Upper lobe of left lung (tissue), 6 donors: ENCODE data around the gene PPFIA2. TPM values are rescaled to one million over a fixed set of nuclear protein-coding genes. Genes with fewer than 3 reads are reported as not detected.

ENCODE experiments used
- ATAC-seq, 2 donors: fragments of 200-7000 bp; cut with Tn5 transposase; one replicate each; pipeline ENCODE4 v1.9.1; 2022; ENCODE audit warnings: mild to moderate bottlenecking in 2 of 2, moderate library complexity in 2 of 2; ENCODE audit not compliant: low FRiP score in 2 of 2
- DNase-seq, 2 donors: peaks; one replicate each; pipeline ENCODE4 v3.0.0-alpha.2; 2019 to 2020
- H3K27ac ChIP-seq, 4 donors: fragments of 200-600 bp; sonication (generic); one replicate each; pipeline ENCODE4 v1.5.1; 2016 to 2019
- H3K27me3 ChIP-seq, 4 donors: fragments of 200-600 bp; sonication (generic); one replicate each; pipeline ENCODE4 v1.5.1; 2017 to 2019
- H3K36me3 ChIP-seq, 4 donors: fragments of 200-600 bp; sonication (generic); one replicate each; pipeline ENCODE4 v1.5.1; 2016 to 2019
- H3K4me1 ChIP-seq, 4 donors: fragments of 200-600 bp; sonication (generic); one replicate each; pipeline ENCODE4 v1.5.1; 2018 to 2019
- H3K4me3 ChIP-seq, 4 donors: fragments of 200-600 bp; sonication (generic); one replicate each; pipeline ENCODE4 v1.5.1; 2017 to 2019; ENCODE audit warnings: mild to moderate bottlenecking in 2 of 4, moderate library complexity in 1 of 4
- H3K9me3 ChIP-seq, 4 donors: fragments of 200-600 bp; sonication (generic); one replicate each; pipeline ENCODE4 v1.5.1; 2018 to 2019
- EP300 ChIP-seq, 4 donors: sonication (generic); formaldehyde crosslinking; IDR thresholded peaks; one replicate each; pipeline ENCODE4 v1.5.1; 2017; ENCODE audit warnings: antibody characterized with exemption in 4 of 4, control low read depth in 2 of 4
- POLR2A ChIP-seq, 4 donors: fragments of 450-650 bp; IDR thresholded peaks; one replicate each; pipeline ENCODE4 v1.5.1; 2016 to 2017; ENCODE audit warnings: antibody characterized with exemption in 4 of 4, mild to moderate bottlenecking in 2 of 4
- POLR2AphosphoS5 ChIP-seq, 2 donors: sonication (generic); formaldehyde crosslinking; IDR thresholded peaks; one replicate each; pipeline ENCODE4 v1.5.1; 2017; ENCODE audit warnings: antibody characterized with exemption in 2 of 2
- WGBS, 2 donors: methylation state at CpG; one replicate each; pipeline ENCODE4 v1.1.5; 2017 to 2018; 5-methylcytosine and 5-hydroxymethylcytosine counted together
- total RNA-seq, 6 donors: library from RNA; depleted of rRNA in 4 of 6; stranded (reverse); fragments of >200 nt in 4 of 6; gene quantifications; one replicate each; pipeline versions ENCODE4 v1.1.0 to v1.2.1, GENCODE V29; 2016 to 2021
- TF ChIP-seq, protein P1 (sequence below), 6 experiments: fragments of 450-650 bp in 4 of 6; fragments of 200-600 bp in 2 of 6; sonication (generic) in 2 of 6; IDR thresholded peaks; one replicate each; pipeline ENCODE4 v1.5.1; 2016 to 2019; ENCODE audit warnings: antibody characterized with exemption in 6 of 6
- donor health status: DM: no; HTN: no; CAD: no; lungs with moderate emphysema.
- donor health status: DM: no; HTN: yes; CAD: no; lungs with severe emphysema.

The PPFIA2 gene
- total RNA-seq, 6 donors from 2014 or later: 1.3 to 7.3 (median 2.6) TPM

GRCh38 chr12:81518638-81519037 is 240.5 kb downstream of the PPFIA2 start:
- no peaks in the 10 kb centered on the region for H3K27me3 ChIP-seq
- no peak overlapping the region for H3K27ac ChIP-seq
- 66 to 76% methylated on average over 1 of the region's 1 CpG for WGBS, 2 donors
- TF ChIP-seq EP300 (IDR thresholded peaks at IDR 0.05) (no peak), POLR2A (IDR thresholded peaks at IDR 0.05) (no peak), POLR2AphosphoS5 (IDR thresholded peaks at IDR 0.05) (no peak)
- TF ChIP-seq, protein P1, sequence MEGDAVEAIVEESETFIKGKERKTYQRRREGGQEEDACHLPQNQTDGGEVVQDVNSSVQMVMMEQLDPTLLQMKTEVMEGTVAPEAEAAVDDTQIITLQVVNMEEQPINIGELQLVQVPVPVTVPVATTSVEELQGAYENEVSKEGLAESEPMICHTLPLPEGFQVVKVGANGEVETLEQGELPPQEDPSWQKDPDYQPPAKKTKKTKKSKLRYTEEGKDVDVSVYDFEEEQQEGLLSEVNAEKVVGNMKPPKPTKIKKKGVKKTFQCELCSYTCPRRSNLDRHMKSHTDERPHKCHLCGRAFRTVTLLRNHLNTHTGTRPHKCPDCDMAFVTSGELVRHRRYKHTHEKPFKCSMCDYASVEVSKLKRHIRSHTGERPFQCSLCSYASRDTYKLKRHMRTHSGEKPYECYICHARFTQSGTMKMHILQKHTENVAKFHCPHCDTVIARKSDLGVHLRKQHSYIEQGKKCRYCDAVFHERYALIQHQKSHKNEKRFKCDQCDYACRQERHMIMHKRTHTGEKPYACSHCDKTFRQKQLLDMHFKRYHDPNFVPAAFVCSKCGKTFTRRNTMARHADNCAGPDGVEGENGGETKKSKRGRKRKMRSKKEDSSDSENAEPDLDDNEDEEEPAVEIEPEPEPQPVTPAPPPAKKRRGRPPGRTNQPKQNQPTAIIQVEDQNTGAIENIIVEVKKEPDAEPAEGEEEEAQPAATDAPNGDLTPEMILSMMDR (IDR thresholded peaks at IDR 0.05): no peak
- DNase-seq: no peak
- H3K36me3 ChIP-seq: no peaks in the 10 kb centered on the region
- no peak overlapping the region for H3K4me3 ChIP-seq
- peaks cover 0 to 6% (median 0%) of the 10 kb centered on the region in 4 donors for H3K4me1 ChIP-seq
- no peaks in the 10 kb centered on the region for H3K9me3 ChIP-seq
- no peak for ATAC-seq

DNA sequence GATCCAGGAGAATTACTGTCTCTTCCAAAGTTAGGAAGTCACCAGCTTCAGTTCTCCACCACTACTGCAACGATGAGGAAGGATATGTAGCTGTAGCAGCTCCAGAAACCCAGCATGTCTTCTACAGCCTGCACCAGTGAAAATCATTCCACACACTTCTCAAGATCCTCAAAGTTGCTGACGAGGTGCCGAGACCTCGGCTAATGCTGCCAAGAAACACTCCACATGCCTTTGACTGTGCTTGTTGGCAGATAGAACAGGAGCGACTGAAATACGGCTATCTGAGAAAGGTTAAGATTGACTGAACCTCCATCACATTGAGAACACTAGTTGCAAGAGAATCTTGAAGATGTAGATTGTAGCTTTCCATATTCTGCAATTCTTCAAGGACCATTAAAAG is 241.9 kb downstream of the PPFIA2 start:
- TF ChIP-seq, protein P1 (IDR thresholded peaks at IDR 0.05): no peak
- TF ChIP-seq POLR2A (IDR thresholded peaks at IDR 0.05): no peak
- no peaks in the 10 kb centered on the region for H3K27me3 ChIP-seq
- DNase-seq (peak in 1 of 2 donors; percentile 32), ATAC-seq (no peak)
- H3K27ac ChIP-seq: no peak overlapping the region
- H3K36me3 ChIP-seq: no peaks in the 10 kb centered on the region
- no peak overlapping the region for H3K4me3 ChIP-seq
- H3K4me1 ChIP-seq: peaks cover 0 to 6% (median 0%) of the 10 kb centered on the region in 4 donors
- 59 to 77% methylated on average over 6 of the region's 6 CpGs for WGBS, 2 donors
- H3K9me3 ChIP-seq: no peaks in the 10 kb centered on the region

DNA sequence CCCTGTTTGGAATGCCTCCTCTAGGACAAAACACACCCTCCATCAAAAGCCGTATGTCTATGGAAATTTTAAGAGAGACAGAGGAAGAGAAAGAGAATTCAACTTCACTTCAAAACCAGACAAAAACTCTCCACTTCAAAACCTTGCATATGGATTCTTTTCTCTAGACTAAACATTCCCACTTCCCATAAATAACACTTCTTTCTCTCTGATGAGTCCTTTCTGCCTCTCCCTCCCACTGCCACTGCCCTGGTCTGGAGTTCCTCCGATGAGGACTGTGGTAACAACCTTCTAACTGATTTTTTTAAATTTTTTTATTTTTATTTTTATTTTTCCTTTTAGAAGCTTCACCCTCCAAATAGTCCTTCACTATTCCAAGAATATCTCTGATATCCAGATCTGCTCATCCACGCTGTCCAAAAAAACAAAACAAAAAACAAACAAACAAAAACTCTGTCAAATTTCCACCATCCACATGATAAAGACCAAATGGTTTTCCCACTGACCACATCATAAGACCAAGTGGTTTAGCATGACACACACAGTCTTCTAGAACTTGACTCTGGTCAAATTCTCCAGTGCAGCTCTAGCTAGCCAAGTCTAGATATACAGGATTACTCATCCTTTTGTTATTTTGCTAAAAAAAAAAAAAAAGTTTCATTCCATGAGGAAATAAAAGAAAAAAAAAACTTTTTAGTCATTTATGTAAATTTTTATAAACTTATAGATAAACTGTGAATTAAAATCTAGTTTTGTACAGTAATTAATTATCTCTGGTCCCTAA is 256.0 kb downstream of the PPFIA2 start:
- Histone ChIP-seq H3K4me1 (no peaks in the 10 kb centered on the region), H3K9me3 (no peaks in the 10 kb centered on the region), H3K36me3 (no peaks in the 10 kb centered on the region), H3K27ac (no peak overlapping the region), H3K4me3 (no peak overlapping the region), H3K27me3 (no peaks in the 10 kb centered on the region)
- DNase-seq (no peak), ATAC-seq (peak in 1 of 2 donors; percentile 53)
- TF ChIP-seq, protein P1 (IDR thresholded peaks at IDR 0.05): no peak
- TF ChIP-seq POLR2AphosphoS5 (IDR thresholded peaks at IDR 0.05) (no peak), POLR2A (IDR thresholded peaks at IDR 0.05) (no peak), EP300 (IDR thresholded peaks at IDR 0.05) (no peak)
- WGBS, 2 donors: 48 to 51% methylated on average over 3 of the region's 3 CpGs

DNA sequence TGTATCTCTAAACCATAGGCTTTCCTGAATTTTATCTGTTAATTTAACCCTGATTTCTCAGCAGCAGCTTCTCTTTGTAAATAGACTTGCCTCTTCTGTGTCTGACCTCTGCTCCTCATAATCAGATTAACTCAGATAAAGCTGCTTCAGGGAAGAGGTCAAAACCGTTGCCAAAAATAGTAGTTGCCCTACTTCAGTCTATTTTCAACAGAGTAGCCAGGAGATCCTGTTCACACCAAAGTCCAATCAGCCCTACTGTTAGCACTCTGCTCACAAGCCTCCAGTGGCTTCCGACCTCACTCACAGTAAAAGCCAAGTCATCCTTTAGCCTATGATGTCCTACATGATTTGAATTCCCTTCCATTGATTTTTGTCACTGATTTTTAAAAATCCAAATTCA is 258.4 kb downstream of the PPFIA2 start:
- ATAC-seq (no peak), DNase-seq (no peak)
- H3K4me3 ChIP-seq: no peak overlapping the region
- no peaks in the 10 kb centered on the region for H3K36me3 ChIP-seq
- no peaks in the 10 kb centered on the region for H3K4me1 ChIP-seq
- H3K27me3 ChIP-seq: no peaks in the 10 kb centered on the region
- H3K9me3 ChIP-seq: no peaks in the 10 kb centered on the region
- no peak overlapping the region for H3K27ac ChIP-seq
- TF ChIP-seq POLR2AphosphoS5 (IDR thresholded peaks at IDR 0.05) (no peak), EP300 (IDR thresholded peaks at IDR 0.05) (no peak), POLR2A (IDR thresholded peaks at IDR 0.05) (no peak)
- TF ChIP-seq, protein P1 (IDR thresholded peaks at IDR 0.05): no peak
- 53 to 68% methylated on average over 2 of the region's 2 CpGs for WGBS, 2 donors

DNA sequence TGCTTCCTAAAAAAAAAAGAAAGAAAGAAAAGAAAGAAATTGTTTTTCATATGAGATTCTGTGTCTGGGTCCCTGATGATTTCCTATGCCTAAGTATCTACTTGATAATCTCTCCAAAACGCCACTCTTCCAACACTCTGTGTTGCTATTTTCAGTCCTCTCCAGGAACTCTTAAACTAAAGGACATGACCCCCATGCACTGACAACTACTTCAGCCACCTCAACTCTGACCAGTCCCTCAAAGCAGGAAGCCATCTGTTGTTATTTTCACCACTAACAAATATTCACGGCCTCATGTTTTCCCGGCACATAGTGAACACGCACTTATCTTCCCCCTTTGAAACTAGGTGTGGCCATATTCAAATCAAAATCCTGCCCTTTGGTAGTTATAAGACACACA is 259.3 kb downstream of the PPFIA2 start:
- Histone ChIP-seq H3K4me1 (no peaks in the 10 kb centered on the region), H3K4me3 (no peak overlapping the region)
- TF ChIP-seq POLR2A (IDR thresholded peaks at IDR 0.05) (no peak), POLR2AphosphoS5 (IDR thresholded peaks at IDR 0.05) (no peak), EP300 (IDR thresholded peaks at IDR 0.05) (no peak)
- TF ChIP-seq, protein P1 (IDR thresholded peaks at IDR 0.05): no peak

More for the DNA sequence above, 259.3 kb downstream of the PPFIA2 start:
- H3K27me3 ChIP-seq: no peaks in the 10 kb centered on the region
- WGBS, 2 donors: 24 to 32% methylated on average over 4 of the region's 4 CpGs
- H3K36me3 ChIP-seq: no peaks in the 10 kb centered on the region
- DNase-seq (no peak), ATAC-seq (no peak)
- no peak overlapping the region for H3K27ac ChIP-seq
- no peaks in the 10 kb centered on the region for H3K9me3 ChIP-seq
